T-cell (primary cell): ENCODE data around the gene RSPH1. TPM values are rescaled to one million over a fixed set of nuclear protein-coding genes. Genes with fewer than 3 reads are reported as not detected.

ENCODE experiments used
- ATAC-seq, 4 experiments: fragments of 200-7000 bp in 3 of 4; fragments of 150-1000 bp in 1 of 4; cut with Tn5 transposase; replicated peaks in 1 of 4; 1 replicate in 3 of 4; 2 replicates in 1 of 4; pipeline ENCODE4 v1.10.0; 2021; ENCODE audit warnings: moderate library complexity in 3 of 4, mild to moderate bottlenecking in 2 of 4, moderate number of reproducible peaks in 1 of 4
- CTCF ChIA-PET, 2 donors: fragments of 300-600 bp; sonication (Branson Sonifier 250); formaldehyde crosslinking; loops; one replicate each; lab custom pipeline; 2022; ENCODE audit warnings: antibody characterized with exemption in 2 of 2; lab: Charles Lee
- POLR2A ChIA-PET, 2 donors: fragments of 300-600 bp; sonication (Branson Sonifier 250); formaldehyde crosslinking; loops; one replicate each; lab custom pipeline; 2022; ENCODE audit warnings: antibody characterized with exemption in 2 of 2; lab: Charles Lee
- DNase-seq, 35 experiments: peaks; one replicate each; pipeline versions ENCODE4 v3.0.0 to v3.0.0-alpha.2; 2013 to 2023
- H3K27ac ChIP-seq: one replicate; pipeline ENCODE4 v1.5.1; 2013; ENCODE audit warnings: low read length
- H3K27me3 ChIP-seq, 2 experiments: replicated peaks in 1 of 2; 1 replicate in 1 of 2; 2 replicates in 1 of 2; pipeline versions ENCODE4 v1.6.1 to v1.7.0; 2013; ENCODE audit warnings: low read length in 1 of 2, mixed read lengths in 1 of 2; ENCODE audit not compliant: control insufficient read depth in 2 of 2, insufficient read depth in 2 of 2; ENCODE audit errors: extremely low read depth in 1 of 2
- H3K36me3 ChIP-seq, 2 donors: 1 replicate in 1 of 2; 2 replicates in 1 of 2; pipeline versions ENCODE4 v1.6.1 to v1.7.0; 2013; ENCODE audit warnings: low read length in 1 of 2; ENCODE audit not compliant: control insufficient read depth in 2 of 2, insufficient read depth in 1 of 2; ENCODE audit errors: extremely low read depth in 1 of 2
- H3K4me1 ChIP-seq, 2 experiments: 1 replicate in 1 of 2; 2 replicates in 1 of 2; pipeline versions ENCODE4 v1.6.1 to v1.7.0; 2013; ENCODE audit warnings: low read length in 2 of 2, mixed read lengths in 1 of 2; ENCODE audit not compliant: insufficient read depth in 2 of 2, control insufficient read depth in 1 of 2; ENCODE audit errors: extremely low read depth in 1 of 2
- H3K4me3 ChIP-seq, 2 donors: 1 replicate in 1 of 2; 2 replicates in 1 of 2; pipeline versions ENCODE4 v1.5.1 to v1.7.0; 2013; ENCODE audit warnings: mild to moderate bottlenecking in 2 of 2, low read length in 1 of 2, moderate library complexity in 1 of 2; ENCODE audit not compliant: control insufficient read depth in 1 of 2; ENCODE audit errors: extremely low read depth in 1 of 2
- H3K9me3 ChIP-seq: 2 replicates; pipeline ENCODE4 v1.7.0; 2013
- H3K27ac Mint-ChIP-seq, 2 donors: one replicate each; pipeline ENCODE4 v1.8.0; 2020 to 2021; ENCODE audit warnings: mild to moderate bottlenecking in 2 of 2, mixed read lengths in 2 of 2
- H3K27me3 Mint-ChIP-seq, 2 donors: one replicate each; pipeline ENCODE4 v1.8.0; 2021 to 2022; ENCODE audit warnings: mixed read lengths in 2 of 2
- H3K36me3 Mint-ChIP-seq: one replicate; pipeline ENCODE4 v1.8.0; 2021; ENCODE audit warnings: mixed read lengths
- H3K4me1 Mint-ChIP-seq, 3 donors: one replicate each; pipeline ENCODE4 v1.8.0; 2020 to 2022; ENCODE audit warnings: mixed read lengths in 3 of 3, mild to moderate bottlenecking in 1 of 3
- H3K4me3 Mint-ChIP-seq, 3 donors: one replicate each; pipeline ENCODE4 v1.8.0; 2020 to 2022; ENCODE audit warnings: mild to moderate bottlenecking in 3 of 3, mixed read lengths in 3 of 3, moderate library complexity in 3 of 3
- H3K9me3 Mint-ChIP-seq, 3 donors: one replicate each; pipeline ENCODE4 v1.8.0; 2020 to 2022; ENCODE audit warnings: mixed read lengths in 3 of 3
- WGBS: methylation state at CpG from one replicate; pipeline ENCODE4 v1.1.5; 2013; ENCODE audit warnings: missing lambda C conversion rate; ENCODE audit not compliant: insufficient coverage; 5-methylcytosine and 5-hydroxymethylcytosine counted together
- total RNA-seq, 35 experiments: library from RNA in 6 of 35; stranded (reverse) in 6 of 35; fragments of 120-200 nt in 1 of 35; gene quantifications; one replicate each; pipeline versions ENCODE4 v1.2.1 to v1.2.4 and lab custom pipeline; 2013 to 2026

The RSPH1 gene
- total RNA-seq, 5 donors from 2014 or later (not counting 1 experiment from before 2014, with no cell fraction given) = 0.12 to 0.20 TPM; not detected in 3

GRCh38 chr21:42465008-42465802, 30.8 kb downstream of the RSPH1 start:
- Histone ChIP-seq H3K4me1 (peaks cover 37 to 51% of the 10 kb centered on the region in 2 experiments), H3K27ac (no peak overlapping the region), H3K27me3 (peaks cover 0 to 4% of the 10 kb centered on the region in 2 experiments), H3K36me3 (no peaks in the 10 kb centered on the region), H3K4me3 (no peak overlapping the region), H3K9me3 (no peaks in the 10 kb centered on the region)
- peak overlapping the region; percentile 22 to 33 for H3K27ac Mint-ChIP-seq
- H3K4me1 Mint-ChIP-seq = peaks cover 60 to 63% (median 61%) of the 10 kb centered on the region in 3 donors
- peaks cover 0 to 2% of the 10 kb centered on the region in 2 donors for H3K27me3 Mint-ChIP-seq
- ChIA-PET POLR2A (no interaction called here), CTCF (no interaction called here)
- peak overlapping the region in 1 of 3 donors; percentile 59 for H3K4me3 Mint-ChIP-seq
- no peaks in the 10 kb centered on the region for H3K9me3 Mint-ChIP-seq
- WGBS = 45% methylated on average over 5 of the region's 8 CpGs
- peak in 1 of 35 experiments; percentile 52 for DNase-seq
- H3K36me3 Mint-ChIP-seq = no peaks in the 10 kb centered on the region
- no peak for ATAC-seq

GRCh38 chr21:42463861-42464515, 32.0 kb downstream of the RSPH1 start:
- POLR2A ChIA-PET = no interaction called here
- H3K36me3 Mint-ChIP-seq = no peaks in the 10 kb centered on the region
- H3K9me3 Mint-ChIP-seq = no peaks in the 10 kb centered on the region
- H3K27me3 Mint-ChIP-seq = peaks cover 0 to 2% of the 10 kb centered on the region in 2 donors
- H3K9me3 ChIP-seq = no peaks in the 10 kb centered on the region
- H3K4me3 ChIP-seq = no peak overlapping the region
- H3K27ac ChIP-seq = peak overlapping the region; percentile 66
- H3K4me1 ChIP-seq = peaks cover 37 to 57% of the 10 kb centered on the region in 2 experiments
- DNase-seq (peak; percentile 48 to 86 (median 75)), ATAC-seq (peak; percentile 48 to 78 (median 70))
- peaks cover 0 to 4% of the 10 kb centered on the region in 2 experiments for H3K27me3 ChIP-seq
- 32% methylated on average over 16 of the region's 17 CpGs for WGBS
- H3K4me1 Mint-ChIP-seq = peaks cover 63 to 69% (median 65%) of the 10 kb centered on the region in 3 donors
- CTCF ChIA-PET = no interaction called here
- H3K27ac Mint-ChIP-seq = peak overlapping the region; percentile 63 to 88
- H3K36me3 ChIP-seq = no peaks in the 10 kb centered on the region
- peak overlapping the region; percentile 36 to 59 (median 49) for H3K4me3 Mint-ChIP-seq

GRCh38 chr21:42461881-42462877, 33.8 kb downstream of the RSPH1 start:
- peaks cover 37 to 55% of the 10 kb centered on the region in 2 experiments for H3K4me1 ChIP-seq
- H3K27ac ChIP-seq = no peak overlapping the region
- H3K36me3 ChIP-seq = no peaks in the 10 kb centered on the region
- no peaks in the 10 kb centered on the region for H3K9me3 ChIP-seq
- DNase-seq (peak in 1 of 35 experiments; percentile 18), ATAC-seq (no peak)
- Mint-ChIP-seq H3K9me3 (no peaks in the 10 kb centered on the region), H3K27ac (peak overlapping the region; percentile 79), H3K4me1 (peaks cover 59 to 67% (median 60%) of the 10 kb centered on the region in 3 donors), H3K4me3 (peak overlapping the region in 1 of 3 donors; percentile 67), H3K27me3 (peaks cover 0 to 2% of the 10 kb centered on the region in 2 donors), H3K36me3 (no peaks in the 10 kb centered on the region)
- WGBS = 76% methylated on average over 5 of the region's 10 CpGs
- POLR2A ChIA-PET = no interaction called here
- H3K27me3 ChIP-seq = peaks cover 0 to 4% of the 10 kb centered on the region in 2 experiments
- no peak overlapping the region for H3K4me3 ChIP-seq
- CTCF ChIA-PET = no interaction called here

GRCh38 chr21:42461185-42461520, 34.9 kb downstream of the RSPH1 start:
- Histone ChIP-seq H3K36me3 (no peaks in the 10 kb centered on the region), H3K4me1 (peaks cover 39 to 62% of the 10 kb centered on the region in 2 experiments), H3K9me3 (no peaks in the 10 kb centered on the region), H3K4me3 (peak overlapping the region in 1 of 2 donors; percentile 17), H3K27ac (peak overlapping the region; percentile 47), H3K27me3 (no peaks in the 10 kb centered on the region)
- peak overlapping the region; percentile 79 for H3K27ac Mint-ChIP-seq
- H3K9me3 Mint-ChIP-seq = no peaks in the 10 kb centered on the region
- H3K4me1 Mint-ChIP-seq = peaks cover 69 to 75% (median 70%) of the 10 kb centered on the region in 3 donors
- H3K4me3 Mint-ChIP-seq = peak overlapping the region in 2 of 3 donors; percentile 10 to 67
- no peaks in the 10 kb centered on the region for H3K27me3 Mint-ChIP-seq
- H3K36me3 Mint-ChIP-seq = no peaks in the 10 kb centered on the region
- ChIA-PET POLR2A (no interaction called here), CTCF (no interaction called here)
- ATAC-seq (no peak), DNase-seq (no peak)
- WGBS = 20% methylated on average over 1 of the region's 5 CpGs

GRCh38 chr21:42460391-42461184, 35.4 kb downstream of the RSPH1 start:
- Mint-ChIP-seq H3K36me3 (no peaks in the 10 kb centered on the region), H3K27me3 (no peaks in the 10 kb centered on the region), H3K27ac (peak overlapping the region; percentile 79 to 89), H3K9me3 (no peaks in the 10 kb centered on the region), H3K4me1 (peaks cover 69 to 73% (median 70%) of the 10 kb centered on the region in 3 donors), H3K4me3 (peak overlapping the region in 2 of 3 donors; percentile 47 to 67)
- ChIA-PET POLR2A (interaction anchor here (0.6 to 0.7 kb wide), 2 partner anchors 35 to 242 kb away, joined by 3 to 5 read pairs; partner anchors contain the start of gene ABCG1 (in 1 of the 2)), CTCF (no interaction called here)
- peak in 34 of 35 experiments; percentile 12 to 77 (median 54) for DNase-seq
- Histone ChIP-seq H3K9me3 (no peaks in the 10 kb centered on the region), H3K27me3 (no peaks in the 10 kb centered on the region), H3K4me1 (peaks cover 38 to 64% of the 10 kb centered on the region in 2 experiments), H3K27ac (peak overlapping the region; percentile 47), H3K4me3 (peak overlapping the region in 1 of 2 donors; percentile 17), H3K36me3 (no peaks in the 10 kb centered on the region)
- 53% methylated on average over 10 of the region's 14 CpGs for WGBS
- ATAC-seq = peak; percentile 52 to 74 (median 58)
